H1 (cell line): ENCODE results near the gene KDM6B. TPM values are rescaled to one million over a fixed set of nuclear protein-coding genes. Genes with fewer than 3 reads are reported as not detected.

Experiments used
- CTCF ChIA-PET: fragments of 300-600 bp; sonication (Branson Sonifier 250); formaldehyde crosslinking; loops from one replicate; lab custom pipeline; 2021; ENCODE audit not compliant: partially characterized antibody; lab: Charles Lee
- POLR2A ChIA-PET: fragments of 300-600 bp; sonication (Branson Sonifier 250); formaldehyde crosslinking; loops from one replicate; lab custom pipeline; 2021; ENCODE audit warnings: inconsistent platforms; ENCODE audit not compliant: partially characterized antibody; lab: Charles Lee
- DNase-seq, 2 experiments: peaks; one replicate each; pipeline versions ENCODE4 v3.0.0 to v3.0.0-alpha.2; 2010 to 2022; ENCODE audit warnings: low spot score in 2 of 2, low read depth in 1 of 2, mixed read lengths in 1 of 2
- FAIRE-seq: peaks from 2 replicates; lab custom pipeline; 2011; peaks lifted over from hg19 to GRCh38; lab: Jason Lieb, UNC
- H2AFZ ChIP-seq: 2 replicates; pipeline ENCODE4 v1.8.1; 2012; ENCODE audit warnings: low read length, inconsistent platforms
- H2AK5ac ChIP-seq: 2 replicates; pipeline ENCODE4 v1.6.1; 2013; ENCODE audit warnings: low read depth, low read length
- H2BK120ac ChIP-seq: replicated peaks from 2 replicates; pipeline ENCODE3; 2013; ENCODE audit warnings: low read depth, low read length, inconsistent platforms
- H2BK12ac ChIP-seq: 2 replicates; pipeline ENCODE4 v1.6.1; 2013; ENCODE audit warnings: low read depth, low read length
- H2BK15ac ChIP-seq: 2 replicates; pipeline ENCODE4 v1.6.1; 2013; ENCODE audit warnings: low read length
- H2BK20ac ChIP-seq: 2 replicates; pipeline ENCODE4 v1.6.1; 2013; ENCODE audit warnings: low read length
- H2BK5ac ChIP-seq: 2 replicates; pipeline ENCODE4 v1.6.1; 2013; ENCODE audit warnings: low read depth, low read length
- H3K14ac ChIP-seq: 2 replicates; pipeline ENCODE4 v1.6.1; 2013; ENCODE audit warnings: inconsistent platforms; ENCODE audit not compliant: insufficient read length
- H3K18ac ChIP-seq: 2 replicates; pipeline ENCODE4 v1.6.1; 2013; ENCODE audit warnings: low read length; ENCODE audit errors: extremely low read depth
- H3K23ac ChIP-seq: 2 replicates; pipeline ENCODE4 v1.6.1; 2013; ENCODE audit warnings: inconsistent platforms; ENCODE audit not compliant: insufficient read length
- H3K23me2 ChIP-seq: 2 replicates; pipeline ENCODE4 v1.6.1; 2013; ENCODE audit warnings: low read depth, low read length
- H3K27ac ChIP-seq: 2 replicates; pipeline ENCODE4 v1.6.1; 2011; ENCODE audit warnings: low read depth, low read length, inconsistent platforms
- H3K27me3 ChIP-seq, 4 experiments: replicated peaks in 1 of 4; 1 replicate in 1 of 4; 2 replicates in 3 of 4; pipeline versions ENCODE4 v1.6.1 to v1.8.1; 2011 to 2013; ENCODE audit warnings: low read length in 3 of 4, mild to moderate bottlenecking in 3 of 4, inconsistent platforms in 2 of 4, mixed read lengths in 2 of 4, moderate library complexity in 1 of 4; ENCODE audit not compliant: control insufficient read depth in 3 of 4, insufficient read depth in 3 of 4; ENCODE audit errors: extremely low read depth in 1 of 4
- H3K36me3 ChIP-seq, 4 experiments: 2 replicates each; pipeline versions ENCODE4 v1.6.1 to v1.8.1; 2011 to 2013; ENCODE audit warnings: mild to moderate bottlenecking in 4 of 4, low read length in 3 of 4, moderate library complexity in 2 of 4, control low read depth in 1 of 4, inconsistent platforms in 1 of 4; ENCODE audit not compliant: insufficient read depth in 4 of 4, control insufficient read depth in 2 of 4
- H3K4ac ChIP-seq: replicated peaks from 2 replicates; pipeline ENCODE3; 2013; ENCODE audit warnings: low read length, low read depth, mixed read lengths, inconsistent platforms; ENCODE audit not compliant: insufficient read length
- H3K4me1 ChIP-seq, 4 experiments: replicated peaks in 1 of 4; 1 replicate in 1 of 4; 2 replicates in 3 of 4; pipeline versions ENCODE4 v1.6.1 to v1.8.1; 2011 to 2013; ENCODE audit warnings: low read length in 3 of 4, inconsistent platforms in 2 of 4, mixed read lengths in 1 of 4; ENCODE audit not compliant: insufficient read depth in 4 of 4, control insufficient read depth in 3 of 4
- H3K4me2 ChIP-seq, 2 experiments: 2 replicates each; pipeline versions ENCODE4 v1.6.1 to v1.8.1; 2011 to 2013; ENCODE audit warnings: low read depth in 2 of 2, low read length in 2 of 2, control low read depth in 1 of 2, inconsistent platforms in 1 of 2, mild to moderate bottlenecking in 1 of 2; ENCODE audit not compliant: insufficient read depth in 1 of 2
- H3K4me3 ChIP-seq, 4 experiments: fragments of 200-600, 300-600 bp in 1 of 4; sonication (generic), shearing (Covaris generic), sonication (Bioruptor Twin) in 1 of 4; 2 replicates each; pipeline versions ENCODE4 v1.5.1 to v1.8.1; 2011 to 2016; ENCODE audit warnings: low read length in 4 of 4, low read depth in 3 of 4, control low read depth in 2 of 4, inconsistent platforms in 2 of 4, mild to moderate bottlenecking in 2 of 4, mixed read lengths in 1 of 4, moderate library complexity in 1 of 4; ENCODE audit not compliant: insufficient read depth in 2 of 4; ENCODE audit errors: extremely low read depth in 1 of 4
- H3K56ac ChIP-seq: replicated peaks from 2 replicates; pipeline ENCODE3; 2013; ENCODE audit warnings: low read depth, mild to moderate bottlenecking, mixed read lengths, low read length, inconsistent platforms; ENCODE audit not compliant: insufficient read length
- H3K79me1 ChIP-seq: 2 replicates; pipeline ENCODE4 v1.6.1; 2013; ENCODE audit warnings: low read depth, low read length, control low read depth
- H3K79me2 ChIP-seq, 2 experiments: 2 replicates each; pipeline versions ENCODE4 v1.6.1 to v1.8.1; 2012 to 2013; ENCODE audit warnings: low read length in 2 of 2, mild to moderate bottlenecking in 2 of 2, inconsistent platforms in 1 of 2; ENCODE audit not compliant: insufficient read depth in 2 of 2, control insufficient read depth in 1 of 2
- H3K9ac ChIP-seq, 4 experiments: replicated peaks in 1 of 4; 1 replicate in 1 of 4; 2 replicates in 3 of 4; pipeline versions ENCODE4 v1.6.1 to v1.8.1; 2011 to 2013; ENCODE audit warnings: low read depth in 3 of 4, low read length in 3 of 4, control low read depth in 2 of 4, mild to moderate bottlenecking in 2 of 4, moderate library complexity in 2 of 4, inconsistent platforms in 1 of 4; ENCODE audit errors: extremely low read depth in 1 of 4
- H3K9me3 ChIP-seq, 2 experiments: 2 replicates each; pipeline versions ENCODE4 v1.6.1 to v1.8.1; 2012 to 2013; ENCODE audit warnings: mild to moderate bottlenecking in 2 of 2, moderate library complexity in 2 of 2, control low read depth in 1 of 2, inconsistent platforms in 1 of 2, low read depth in 1 of 2, low read length in 1 of 2, mixed read lengths in 1 of 2; ENCODE audit not compliant: insufficient read depth in 2 of 2
- H4K20me1 ChIP-seq, 2 experiments: replicated peaks in 1 of 2; 2 replicates each; pipeline versions ENCODE3 to v1.8.1; 2011 to 2013; ENCODE audit warnings: inconsistent platforms in 2 of 2, low read length in 2 of 2, mild to moderate bottlenecking in 1 of 2; ENCODE audit not compliant: insufficient read depth in 2 of 2, control insufficient read depth in 1 of 2
- H4K5ac ChIP-seq: 2 replicates; pipeline ENCODE4 v1.6.1; 2013; ENCODE audit warnings: low read length, low read depth, mixed read lengths, inconsistent platforms; ENCODE audit not compliant: insufficient read length
- H4K8ac ChIP-seq: 2 replicates; pipeline ENCODE4 v1.8.0; 2013; ENCODE audit warnings: mild to moderate bottlenecking, moderate library complexity, low read length, inconsistent platforms; ENCODE audit not compliant: insufficient read depth; ENCODE audit errors: extremely low read depth
- H4K91ac ChIP-seq: replicated peaks from 2 replicates; pipeline ENCODE3; 2013; ENCODE audit warnings: low read length, mixed read lengths, inconsistent platforms; ENCODE audit not compliant: insufficient read length
- KDM4A ChIP-seq: IDR thresholded peaks from one replicate; pipeline ENCODE4 v1.7.1; 2012; ENCODE audit warnings: low read depth, mild to moderate bottlenecking, moderate library complexity, low read length, inconsistent platforms; ENCODE audit not compliant: severe bottlenecking
- SAP30 ChIP-seq: fragments of 300-600 bp; sonication (generic); IDR thresholded peaks from 2 replicates; pipeline ENCODE4 v1.7.1; 2012; ENCODE audit warnings: low read length, moderate library complexity, mild to moderate bottlenecking, inconsistent platforms; ENCODE audit not compliant: insufficient read depth, insufficient replicate concordance
- SP1 ChIP-seq: IDR thresholded peaks from 2 replicates; pipeline ENCODE4 v1.6.1; 2011; ENCODE audit warnings: low read depth, low read length
- SP4 ChIP-seq: IDR thresholded peaks from 2 replicates; pipeline ENCODE4 v1.6.1; 2012; ENCODE audit warnings: low read length, inconsistent platforms
- TCF12 ChIP-seq: IDR thresholded peaks from 2 replicates; pipeline ENCODE4 v1.6.1; 2011; ENCODE audit warnings: low read depth, mild to moderate bottlenecking, low read length
- WGBS, 2 experiments: shearing (Covaris generic) in 1 of 2; methylation state at CpG; one replicate each; pipeline versions ENCODE4 v1.1.6 to v1.1.7; 2013 to 2015; ENCODE audit warnings: low lambda C conversion rate in 2 of 2, mixed read lengths in 2 of 2, inconsistent platforms in 1 of 2, low coverage in 1 of 2, missing lambda C conversion rate in 1 of 2; ENCODE audit not compliant: insufficient replicate concordance in 2 of 2, insufficient coverage in 1 of 2, insufficient read length in 1 of 2; ENCODE audit errors: extremely low coverage in 1 of 2, missing lambda C conversion rate in 1 of 2; 5-methylcytosine and 5-hydroxymethylcytosine counted together
- long read RNA-seq, 2 experiments: library from RNA in 1 of 2; library from capped mRNA in 1 of 2; stranded (forward); transcript quantifications; one replicate each; pipeline ENCODE4 v2.0.0, GENCODE V29; 2021; ENCODE audit warnings: inconsistent platforms in 1 of 2
- polyA minus RNA-seq, 3 experiments: library from RNA; depleted of rRNA, polyadenylated mRNA; stranded (reverse); fragments of >200 nt; gene quantifications; 1 replicate in 2 of 3; 2 replicates in 1 of 3; pipeline ENCODE4 v1.2.3, GENCODE V29; 2011
- polyA plus RNA-seq, 7 experiments: library from polyadenylated mRNA; depleted of rRNA in 3 of 7; stranded (reverse) in 5 of 7; unstranded in 2 of 7; fragments of >200 nt in 5 of 7; fragments of 200-250 nt in 2 of 7; gene quantifications; 1 replicate in 5 of 7; 2 replicates in 1 of 7; 4 replicates in 1 of 7; pipeline versions ENCODE4 v1.2.1 to v1.2.3, GENCODE V29; 2011 to 2013; ENCODE audit warnings: missing spikeins in 2 of 7, mixed read lengths in 2 of 7
- total RNA-seq: library from RNA; stranded (reverse); fragmentation: NEBNext Ultra II Directional; extraction: Animal tissue kit (Norgen Biotek cat#: 25700); gene quantifications from 2 replicates; pipeline ENCODE4 v1.2.1, GENCODE V29; 2021

The KDM6B gene
- total RNA-seq (3.4 and 3.7 TPM in 2 replicates), polyA plus RNA-seq (2011; rRNA removed) (0.48 and 0.80 TPM in 2 replicates), polyA minus RNA-seq (2011; rRNA and poly(A)+ RNA removed) (1.8 and 2.0 TPM in 2 replicates)
- polyA plus RNA-seq (2011; cell fraction: cytosol; rRNA removed): 0.39 TPM
- 2.0 TPM for polyA plus RNA-seq (2011; cell fraction: nucleus; rRNA removed)
- polyA plus RNA-seq (2012, experiment 1 of 2): 3.7 to 5.8 TPM (median 5.1 TPM) in 4 replicates
- 3.0 TPM for polyA plus RNA-seq (2012, experiment 2 of 2)
- polyA plus RNA-seq (2013, experiment 1 of 2): 1.2 TPM
- polyA plus RNA-seq (2013, experiment 2 of 2): 1.2 TPM
- polyA minus RNA-seq (2011; cell fraction: cytosol; rRNA and poly(A)+ RNA removed): 2.1 TPM
- polyA minus RNA-seq (2011; cell fraction: nucleus; rRNA and poly(A)+ RNA removed): 8.7 TPM
- long read RNA-seq, experiment 1: 0 reads
- long read RNA-seq, experiment 2: 0 reads

DNA sequence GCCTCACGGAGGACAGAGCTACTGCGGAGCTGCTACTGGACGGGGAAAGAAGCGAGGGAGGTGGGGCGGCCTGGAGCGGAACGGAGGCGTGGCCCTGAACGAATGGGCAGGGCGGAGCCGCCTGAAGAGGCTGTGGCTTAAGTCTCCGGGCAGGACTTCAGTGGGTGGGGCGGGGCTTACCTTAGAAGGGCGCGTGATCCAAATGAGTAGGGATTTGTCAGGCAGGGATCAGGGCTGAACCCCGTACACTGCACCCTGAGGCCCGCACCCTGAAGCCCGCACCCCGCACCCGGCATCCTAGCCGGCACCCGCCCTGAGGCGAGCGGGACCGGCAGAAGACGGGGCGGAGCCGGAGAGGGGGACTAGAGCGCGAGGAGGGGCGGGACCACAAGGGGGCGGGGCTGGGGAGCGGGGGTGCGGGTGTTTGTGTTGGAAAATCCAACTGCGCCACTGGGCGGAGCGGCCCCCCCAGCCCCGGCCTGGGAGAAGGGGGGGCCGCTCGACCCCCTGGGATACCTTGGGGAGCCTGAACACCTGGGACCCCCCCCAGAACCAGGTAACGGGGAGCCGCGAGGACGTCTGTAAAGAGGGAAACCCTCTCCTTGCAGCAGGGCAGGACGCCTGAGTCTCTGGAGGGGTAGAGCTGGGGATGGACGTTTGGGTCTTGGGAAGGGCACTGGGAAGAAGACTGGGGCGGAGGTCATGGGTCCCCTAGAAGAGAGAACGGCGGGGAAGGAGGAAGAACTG lies at the start of gene KDM6B:
Gene KDM6B, plus strand, starts transcription at position 423 of the 747 bp plus-strand sequence. CDS start 11,338 bp downstream, outside the sequence.
- Histone ChIP-seq H2AFZ (no peak within 1 kb of the TSS), H3K79me2 (no peaks in the 10 kb centered on the region), H2BK20ac (no peak within 1 kb of the TSS), H4K8ac (no peak within 1 kb of the TSS), H3K9me3 (no peaks in the 10 kb centered on the region), H3K27me3 (peaks cover 4 to 45% (median 37%) of the 10 kb centered on the region in 4 experiments), H3K4me1 (peaks cover 5 to 24% (median 13%) of the 10 kb centered on the region in 4 experiments), H2BK15ac (peak within 1 kb of the TSS; percentile 75), H2BK120ac (no peak within 1 kb of the TSS), H4K20me1 (peaks cover 0 to 3% of the 10 kb centered on the region in 2 experiments), H2AK5ac (peak within 1 kb of the TSS; percentile 1; the same call in 1 of the 2 replicates), H4K91ac (peak within 1 kb of the TSS; percentile 15), H4K5ac (no peak within 1 kb of the TSS), H2BK12ac (peak within 1 kb of the TSS; percentile 27; the same call in 1 of the 2 replicates), H3K4me3 (peak within 1 kb of the TSS; percentile 70 to 77 (median 74)), H3K9ac (no peak within 1 kb of the TSS), H3K18ac (no peak within 1 kb of the TSS; the same call in 1 of the 2 replicates), H3K23me2 (peaks cover 25% of the 10 kb centered on the region), H3K4ac (no peak within 1 kb of the TSS), H2BK5ac (peak within 1 kb of the TSS; percentile 49; the same call in 1 of the 2 replicates), H3K36me3 (no peaks in the 10 kb centered on the region), H3K14ac (no peak within 1 kb of the TSS), H3K79me1 (no peaks in the 10 kb centered on the region), H3K27ac (peak within 1 kb of the TSS; percentile 85), H3K23ac (no peak within 1 kb of the TSS), H3K56ac (no peak within 1 kb of the TSS), H3K4me2 (peak within 1 kb of the TSS; percentile 84 to 93)
- CTCF ChIA-PET: interaction anchor here (0.7 to 5.9 kb wide), 21 partner anchors 10 to 226 kb away, joined by 3 to 44 read pairs (median 4); partner anchors contain the start of genes KCNAB3, NAA38, RNF227 and TMEM88
- peak in 1 of 2 experiments; percentile 92 for DNase-seq
- no peak for FAIRE-seq
- 0 out of 2 replicates have a peak, but pooled peaks have one; percentile 6 for TF ChIP-seq SP1
- no peak for TF ChIP-seq SP4
- peak; percentile 11 for TF ChIP-seq SAP30
- peak; percentile 90 for TF ChIP-seq KDM4A
- TF ChIP-seq TCF12: no peak
- WGBS, 2 experiments: 2% methylated on average over 29 of the region's 49 CpGs; no CpG with 5 or more reads in 1 of the 2 experiments
- POLR2A ChIA-PET: interaction anchor here (0.6 to 4.6 kb wide), 6 partner anchors 8 to 92 kb away, joined by 3 to 33 read pairs (median 7); partner anchors contain the start of genes NAA38 and TMEM88
